GM19468 (cell line): ENCODE data around the gene TXNL4A.
A peak's percentile ranks its signal among the peaks of the same experiment; 100 is the strongest.
"Not testable (repeated sequence)": the region's sequence is repeated elsewhere in the genome, so short reads cannot be mapped to it uniquely, and the experiment has no call there.

Source experiments
- ATAC-seq: cut with Tn5 transposase; IDR thresholded peaks from one replicate; pipeline ENCODE4 v1.9.1; 2021; ENCODE audit warnings: mild to moderate bottlenecking, moderate library complexity, moderate number of reproducible peaks; ENCODE audit not compliant: unreplicated experiment; ENCODE audit errors: extremely low read depth

Gene TXNL4A, protein sequence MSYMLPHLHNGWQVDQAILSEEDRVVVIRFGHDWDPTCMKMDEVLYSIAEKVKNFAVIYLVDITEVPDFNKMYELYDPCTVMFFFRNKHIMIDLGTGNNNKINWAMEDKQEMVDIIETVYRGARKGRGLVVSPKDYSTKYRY

DNA sequence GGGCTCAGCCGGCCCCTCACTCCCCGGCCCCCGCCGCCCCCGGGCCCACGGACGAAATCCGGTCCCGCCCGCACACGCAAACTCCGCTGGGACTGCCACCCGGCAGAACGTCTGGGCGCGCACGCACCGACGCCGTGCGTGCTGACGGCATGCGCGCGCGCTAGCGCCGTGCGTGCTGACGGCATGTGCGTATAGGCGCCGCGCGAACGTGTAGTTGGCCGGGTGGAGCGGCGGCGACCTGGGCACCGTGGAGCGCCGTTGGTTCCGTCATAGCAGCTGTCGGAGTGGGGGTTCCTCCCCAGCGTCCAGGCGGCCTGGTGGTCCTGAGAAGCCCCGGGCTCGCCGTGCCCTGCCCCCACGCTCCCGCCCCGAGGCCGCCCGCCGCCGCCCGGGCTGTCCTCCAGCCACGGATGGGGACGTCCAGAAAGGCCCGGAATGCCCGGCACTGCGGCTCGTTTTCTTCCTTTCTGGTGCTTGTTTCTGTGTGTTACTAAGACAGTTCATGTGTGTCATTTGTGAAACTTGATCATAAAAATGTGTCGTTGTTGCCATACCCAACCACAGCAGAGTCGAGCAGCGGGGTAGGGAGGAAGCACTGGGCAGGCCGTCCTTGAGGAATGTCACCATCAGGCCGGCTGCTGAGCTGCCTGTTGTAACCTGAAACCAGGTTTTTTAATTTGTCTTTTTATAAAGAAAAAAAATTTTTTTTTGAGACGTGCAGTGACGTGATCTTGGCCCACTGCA, at the start of gene TXNL4A:
Gene TXNL4A, minus strand, starts transcription at position 113 of the 744 bp plus-strand sequence. CDS start 171 bp downstream, outside the sequence.
- ATAC-seq, result peak; percentile 98

GRCh38 chr18:80037300-80037699, 48.9 kb upstream of the TXNL4A start:
- no peak for ATAC-seq

DNA sequence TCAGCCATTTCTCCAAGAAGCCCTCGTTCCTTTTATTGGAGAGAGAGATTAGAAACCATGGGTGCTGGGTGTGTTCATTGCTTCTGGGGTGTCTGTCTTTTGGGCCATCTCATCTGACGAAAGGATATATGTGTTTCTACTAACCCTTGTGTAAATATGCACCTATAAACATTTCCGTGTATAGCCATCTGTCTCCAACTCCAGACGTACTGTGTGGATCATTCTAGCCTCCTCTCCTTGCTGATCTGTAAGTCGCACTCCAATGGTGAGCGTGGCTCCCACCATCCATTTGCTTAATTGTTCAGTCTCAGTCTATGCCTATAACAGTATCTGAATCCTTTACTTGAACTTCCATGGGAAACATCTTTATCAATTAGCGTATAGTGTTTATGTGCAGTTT, 47.6 kb upstream of the TXNL4A start:
- ATAC-seq, result no peak

- no peak for ATAC-seq
These were observed 46.6 kb upstream of the TXNL4A start for GRCh38 chr18:80034852-80035406.

- peak; percentile 59 for ATAC-seq
These were observed 45.9 kb upstream of the TXNL4A start, which contains the start of gene RBFA for GRCh38 chr18:80034068-80034851. Gene RBFA, plus strand, starts transcription at chr18:80034434. Its CDS starts 62 bp downstream, at chr18:80034496.

GRCh38 chr18:80033181-80034067, 45.1 kb upstream of the TXNL4A start:
- ATAC-seq, result peak; percentile 24

GRCh38 chr18:80029690-80030089, 41.3 kb upstream of the TXNL4A start:
- no peak for ATAC-seq

DNA sequence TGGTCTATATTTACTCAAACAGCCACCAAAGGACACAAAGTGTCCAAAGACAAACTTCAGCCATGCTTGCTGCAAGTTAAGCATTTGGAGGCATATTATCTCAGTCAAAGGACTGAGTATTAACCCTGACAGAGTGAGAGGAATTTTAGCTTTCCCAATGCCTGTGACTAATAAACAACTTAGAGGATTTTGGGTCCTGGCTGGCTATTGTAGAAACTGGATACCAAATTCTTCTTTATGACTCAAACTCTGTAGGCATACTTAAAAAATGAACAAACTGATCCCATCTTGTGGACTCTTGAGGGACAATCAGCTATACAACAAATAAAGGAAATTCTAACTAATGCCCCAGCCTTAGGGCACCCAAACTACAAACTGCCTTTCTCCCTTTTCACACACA, 39.4 kb upstream of the TXNL4A start:
- ATAC-seq, result not testable (repeated sequence)

DNA sequence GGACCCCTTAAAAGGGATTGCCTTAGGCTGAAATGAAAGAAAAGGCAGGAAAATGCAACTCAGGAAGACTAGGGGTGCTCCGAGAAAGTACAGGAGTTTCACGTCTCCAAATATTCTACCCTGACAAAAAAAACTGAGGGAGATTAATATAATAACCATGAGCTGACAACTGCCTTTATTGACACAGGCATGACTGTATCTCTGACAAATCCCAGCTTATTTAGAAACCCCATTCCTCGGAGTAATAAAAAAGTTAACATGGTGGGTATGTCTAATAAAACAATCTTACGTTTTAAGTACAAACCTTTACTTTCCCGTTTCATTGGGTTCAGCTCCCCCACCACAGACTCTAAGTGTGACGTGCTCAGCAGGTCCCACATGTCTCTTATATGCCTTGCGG, 38.0 kb upstream of the TXNL4A start:
- ATAC-seq, result no peak

GRCh38 chr18:80023173-80023572, 34.8 kb upstream of the TXNL4A start:
- ATAC-seq, result no peak

- ATAC-seq, result no peak
These were observed 34.2 kb upstream of the TXNL4A start for GRCh38 chr18:80022613-80023012.

DNA sequence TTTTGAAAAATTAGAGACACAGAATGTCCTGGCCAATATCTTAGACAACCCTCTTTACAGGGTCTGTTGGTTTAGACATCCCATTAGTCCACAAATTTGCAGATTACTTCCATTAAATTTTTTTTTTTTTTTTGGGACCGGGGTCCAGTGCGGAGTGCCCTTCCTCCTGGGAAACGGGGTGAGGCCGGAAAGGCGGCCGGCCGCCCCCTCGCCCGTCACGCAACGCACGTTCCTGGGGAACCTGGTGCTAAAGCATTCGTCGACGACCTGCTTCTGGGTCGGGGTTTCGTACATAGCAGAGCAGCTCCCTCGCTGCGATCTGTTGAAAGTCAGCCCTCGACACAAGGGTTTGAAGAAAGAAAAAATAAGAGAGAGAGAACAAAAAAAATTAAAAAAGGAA, 24.4 kb upstream of the TXNL4A start:
- ATAC-seq, result no peak

DNA sequence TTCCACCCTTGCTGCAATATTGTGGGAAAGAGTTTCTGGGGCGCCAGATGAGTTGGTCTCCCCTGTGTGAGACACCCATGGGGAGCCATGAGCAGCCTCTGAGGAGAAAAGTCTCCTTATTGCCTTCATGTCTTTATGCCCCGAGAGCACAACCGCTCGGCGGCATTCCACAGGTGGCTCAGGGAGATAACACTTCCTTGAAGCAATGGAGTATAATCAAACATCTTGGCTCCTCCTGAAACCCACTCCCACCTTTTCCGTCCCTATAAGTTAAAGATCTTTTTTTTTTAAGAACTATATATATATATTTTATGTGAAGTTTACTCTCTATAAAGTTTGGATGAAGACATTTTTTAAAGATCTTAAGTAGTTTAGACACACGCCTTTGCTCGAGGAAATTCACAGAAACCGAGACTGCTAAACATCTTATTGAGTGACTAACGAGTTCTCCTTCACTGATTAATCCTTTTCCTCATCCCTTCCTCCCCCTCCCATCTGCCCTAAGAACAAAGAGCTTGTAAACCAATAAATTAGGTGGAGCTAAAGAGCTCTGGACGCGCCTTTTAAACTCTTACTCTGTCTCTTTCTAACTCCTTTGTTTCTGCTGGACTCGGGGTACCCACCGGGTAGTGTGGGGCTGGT, 23.3 kb upstream of the TXNL4A start:
- ATAC-seq, result not testable (repeated sequence)

GRCh38 chr18:80010551-80010906, 22.2 kb upstream of the TXNL4A start:
- no peak for ATAC-seq

GRCh38 chr18:80009661-80010550, 21.5 kb upstream of the TXNL4A start:
- no peak for ATAC-seq

GRCh38 chr18:80006724-80007123, 18.4 kb upstream of the TXNL4A start:
- no peak for ATAC-seq

GRCh38 chr18:80004600-80005342, 16.4 kb upstream of the TXNL4A start:
- no peak for ATAC-seq

- ATAC-seq, result no peak
These were observed 14.1 kb upstream of the TXNL4A start for GRCh38 chr18:80002468-80002867.
